ENCODE data around the gene NIPA2. TPM values are rescaled to one million over a fixed set of nuclear protein-coding genes. Genes with fewer than 3 reads are reported as not detected.

The NIPA2 gene
- total and polyA plus RNA-seq, 2 of the 13 experiments (the other 11 are each of a cell fraction or from before 2014, with no cell fraction given) = 29.0 to 56.2 TPM

DNA sequence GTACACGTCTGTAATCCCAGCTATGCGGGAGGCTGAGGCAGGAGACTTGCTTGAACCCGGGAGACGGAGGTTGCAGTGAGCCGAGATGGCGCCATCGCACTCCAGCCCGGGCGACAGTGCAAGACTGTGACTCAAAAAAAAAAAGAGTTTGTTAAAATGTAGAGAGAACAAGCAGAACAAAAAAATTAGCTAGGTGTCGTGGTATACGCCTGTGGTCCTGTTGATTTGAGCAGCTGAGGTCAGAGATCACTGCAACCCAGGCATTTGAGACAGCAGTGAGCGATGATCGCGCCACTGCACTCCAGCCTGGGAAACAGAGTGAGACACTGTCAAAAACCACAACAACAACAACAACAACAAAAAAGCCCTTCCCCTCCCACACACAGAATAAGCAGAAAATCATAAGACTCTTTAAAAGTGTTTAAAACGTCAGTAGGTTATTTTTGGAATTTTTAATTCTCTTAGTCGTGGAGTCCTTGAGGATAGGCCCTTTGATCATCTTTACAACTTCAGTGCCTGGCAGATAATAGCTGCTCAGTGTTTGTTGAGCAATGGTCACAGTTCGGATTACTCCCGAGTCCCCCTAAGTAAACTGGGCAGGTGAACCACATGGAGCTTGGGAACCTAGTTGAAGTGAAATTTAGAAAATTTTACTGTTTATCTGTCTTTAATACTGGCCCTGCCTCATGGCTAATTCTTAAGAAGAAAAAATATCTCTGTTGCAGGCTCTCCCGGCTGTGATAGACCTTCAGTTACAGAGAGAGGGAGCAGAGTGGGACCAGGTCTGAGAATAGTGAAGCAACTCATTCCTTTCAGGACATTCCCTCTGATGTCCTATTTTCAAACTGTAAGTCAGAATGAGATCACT, 6.2 kb downstream of the NIPA2 start (continued):
- TF ChIP-seq, protein P1, sequence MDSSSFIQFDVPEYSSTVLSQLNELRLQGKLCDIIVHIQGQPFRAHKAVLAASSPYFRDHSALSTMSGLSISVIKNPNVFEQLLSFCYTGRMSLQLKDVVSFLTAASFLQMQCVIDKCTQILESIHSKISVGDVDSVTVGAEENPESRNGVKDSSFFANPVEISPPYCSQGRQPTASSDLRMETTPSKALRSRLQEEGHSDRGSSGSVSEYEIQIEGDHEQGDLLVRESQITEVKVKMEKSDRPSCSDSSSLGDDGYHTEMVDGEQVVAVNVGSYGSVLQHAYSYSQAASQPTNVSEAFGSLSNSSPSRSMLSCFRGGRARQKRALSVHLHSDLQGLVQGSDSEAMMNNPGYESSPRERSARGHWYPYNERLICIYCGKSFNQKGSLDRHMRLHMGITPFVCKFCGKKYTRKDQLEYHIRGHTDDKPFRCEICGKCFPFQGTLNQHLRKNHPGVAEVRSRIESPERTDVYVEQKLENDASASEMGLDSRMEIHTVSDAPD (CRISPR knock-in tag; IDR thresholded peaks at IDR 0.05) = no peak
- no peak for TF ChIP-seq ZNF160 (CRISPR knock-in tag; IDR thresholded peaks at IDR 0.05)
- no peak for TF ChIP-seq ZNF234 (CRISPR knock-in tag; conservative IDR thresholded peaks at IDR 0.05)
- no peak for TF ChIP-seq ZNF609 (CRISPR knock-in tag; IDR thresholded peaks at IDR 0.05; ENCODE audit: borderline replicate concordance)
- TF ChIP-seq MIXL1 (CRISPR knock-in tag; IDR thresholded peaks at IDR 0.05) = 0 out of 2 replicates have a peak, but pooled peaks have one; percentile 19
- no peak for TF ChIP-seq SMARCE1 (IDR thresholded peaks at IDR 0.05; ENCODE audit: borderline replicate concordance)
- TF ChIP-seq MAF1 (CRISPR knock-in tag; IDR thresholded peaks at IDR 0.05; ENCODE audit: borderline replicate concordance) = no peak
- no peak for TF ChIP-seq JARID2 (CRISPR knock-in tag; IDR thresholded peaks at IDR 0.05; ENCODE audit: insufficient replicate concordance)
- TF ChIP-seq SMARCC2 (IDR thresholded peaks at IDR 0.05) = no peak
- TF ChIP-seq KDM2A (CRISPR knock-in tag; IDR thresholded peaks at IDR 0.05; ENCODE audit: borderline replicate concordance, low read depth) = no peak
- TF ChIP-seq ZNF615 (CRISPR knock-in tag; IDR thresholded peaks at IDR 0.05; ENCODE audit: borderline replicate concordance) = no peak
- TF ChIP-seq TCF7L2 (IDR thresholded peaks at IDR 0.05; ENCODE audit: low read depth, low read length) = no peak
- TF ChIP-seq IRF9 (CRISPR knock-in tag; IDR thresholded peaks at IDR 0.05; ENCODE audit: borderline replicate concordance) = no peak
- no peak for TF ChIP-seq MYNN (CRISPR knock-in tag; IDR thresholded peaks at IDR 0.05; ENCODE audit: low read depth)
- TF ChIP-seq ZNF614 (CRISPR knock-in tag; IDR thresholded peaks at IDR 0.05; ENCODE audit: borderline replicate concordance) = no peak
- no peak for TF ChIP-seq ZSCAN5A (CRISPR knock-in tag; IDR thresholded peaks at IDR 0.05; ENCODE audit: borderline replicate concordance)
